ENCODE measurements around the gene OSBPL7. TPM values are rescaled to one million over a fixed set of nuclear protein-coding genes. Genes with fewer than 3 reads are reported as not detected.

OSBPL7 gene
- total and polyA plus RNA-seq, 2 of the 13 experiments (the other 11 are each of a cell fraction or from before 2014, with no cell fraction given) = 4.7 to 6.6 TPM

DNA sequence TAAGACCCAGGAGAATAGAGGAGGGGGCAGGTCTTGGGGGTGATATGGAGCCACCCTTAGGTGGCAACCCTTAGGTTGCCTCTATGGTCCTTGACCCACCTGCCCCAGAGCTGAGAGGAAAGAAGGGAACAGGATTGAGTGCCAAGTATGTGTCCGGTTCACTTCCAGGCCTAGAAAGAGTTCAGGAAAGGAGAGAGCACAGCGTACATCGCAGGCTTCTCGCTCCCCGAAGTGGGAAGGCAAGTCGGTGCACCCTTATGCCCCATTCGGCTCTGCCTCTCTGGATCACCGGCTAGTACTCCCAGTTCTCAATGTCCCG is 28.7 kb upstream of the OSBPL7 start:
- no peaks in the 10 kb centered on the region for H4K20me1 ChIP-seq (ENCODE audit: insufficient read depth, low read length)
- ATAC-seq (peak; percentile 14; the same call in 2 of the 3 replicates), FAIRE-seq (no peak), DNase-seq (ENCODE audit: low spot score) (no peak)
- H3K4me3 ChIP-seq (replicated peaks in 1 of 3; ENCODE audit: insufficient read depth in 1 of 3, low read depth in 2 of 3, low read length in 3 of 3) = peak overlapping the region; percentile 44 to 74 (median 54)
- peak overlapping the region; percentile 39; the same call in 1 of the 2 replicates for H3K9ac ChIP-seq (ENCODE audit: insufficient read depth, low read depth, low read length)
- peaks cover 19 to 66% of the 10 kb centered on the region in 2 experiments for H3K27me3 ChIP-seq (ENCODE audit: control insufficient read depth in 1 of 2, insufficient read depth in 2 of 2, low read length in 2 of 2)
- no peaks in the 10 kb centered on the region for H3K36me3 ChIP-seq (replicated peaks in 1 of 2; ENCODE audit: control insufficient read depth in 1 of 2, insufficient read depth in 2 of 2, low read length in 2 of 2)
- peaks cover 12% of the 10 kb centered on the region for H3K4me1 ChIP-seq (ENCODE audit: insufficient read depth, low read length)
- intact Hi-C loops (cut with micrococcal nuclease; ENCODE audit: unreplicated experiment) = no loop called here
- H3K4me2 ChIP-seq (ENCODE audit: low read depth, low read length) = peak overlapping the region; percentile 91
- CTCF ChIA-PET (ENCODE audit: low intra/inter-chr PET ratio, low total read pairs) = interaction anchor here (1.3 kb wide), 1 partner anchor 39 kb away, joined by 4 read pairs; no protein-coding TSS in a partner anchor
- H3K27ac ChIP-seq (ENCODE audit: extremely low read length, insufficient read depth, low read length) = no peak overlapping the region
- BruUV-seq (replicated peaks) = no TSS peak
- 6% methylated on average over 9 of the region's 9 CpGs for WGBS (ENCODE audit: low lambda C conversion rate)
- H3K79me2 ChIP-seq (ENCODE audit: insufficient read depth, low read length) = no peaks in the 10 kb centered on the region
- in situ Hi-C loops (cut with HindIII; ENCODE audit: extremely low pct_ligation_motif_present, low pct_unique_long_range_greater_than_20kb) = no loop called here
- H3K9me3 ChIP-seq (ENCODE audit: low read length) = no peaks in the 10 kb centered on the region
- POLR2A ChIA-PET = interaction anchor here (0.8 to 2.8 kb wide), 8 partner anchors 9 to 121 kb away, joined by 3 to 28 read pairs (median 6); partner anchors contain the start of genes CDK5RAP3, LRRC46, MRPL10 and PNPO
- H2AFZ ChIP-seq (ENCODE audit: low read length) = no peak overlapping the region
- TF ChIP-seq HNRNPH1 (optimal IDR thresholded peaks at IDR 0.05; ENCODE audit: low read depth, low read length) (no peak), ZSCAN30 (CRISPR knock-in tag; IDR thresholded peaks at IDR 0.05) (no peak), TBX2 (CRISPR knock-in tag; IDR thresholded peaks at IDR 0.05; ENCODE audit: borderline replicate concordance) (0 out of 2 replicates have a peak, but pooled peaks have one; percentile 14), KDM2A (CRISPR knock-in tag; IDR thresholded peaks at IDR 0.05; ENCODE audit: borderline replicate concordance, low read depth) (no peak), AKAP8 (CRISPR knock-in tag; IDR thresholded peaks at IDR 0.05) (0 out of 2 replicates have a peak, but pooled peaks have one; percentile 55), ZNF605 (CRISPR knock-in tag; IDR thresholded peaks at IDR 0.05) (peak; percentile 7; the same call in 1 of the 2 replicates), BRCA1 (CRISPR knock-in tag; IDR thresholded peaks at IDR 0.05) (no peak), EZH2 (conservative IDR thresholded peaks at IDR 0.05; ENCODE audit: low read depth, low read length) (peak; percentile 97), ZNF614 (CRISPR knock-in tag; IDR thresholded peaks at IDR 0.05; ENCODE audit: borderline replicate concordance) (no peak), GFI1 (CRISPR knock-in tag; IDR thresholded peaks at IDR 0.05; ENCODE audit: borderline replicate concordance) (no peak), ZNF253 (CRISPR knock-in tag; IDR thresholded peaks at IDR 0.05; ENCODE audit: borderline replicate concordance) (no peak), ZNF775 (CRISPR knock-in tag; IDR thresholded peaks at IDR 0.05; ENCODE audit: borderline replicate concordance) (no peak), ZKSCAN8 (CRISPR knock-in tag; IDR thresholded peaks at IDR 0.05; ENCODE audit: borderline replicate concordance) (no peak), ZNF260 (CRISPR knock-in tag; IDR thresholded peaks at IDR 0.05; ENCODE audit: borderline replicate concordance, low read depth) (no peak), MAZ (IDR thresholded peaks at IDR 0.05; ENCODE audit: borderline replicate concordance, low read depth, low read length) (no peak), MAZ (CRISPR knock-in tag; IDR thresholded peaks at IDR 0.05; ENCODE audit: low read depth) (no peak), ZNF740 (CRISPR knock-in tag; IDR thresholded peaks at IDR 0.05) (0 out of 2 replicates have a peak, but pooled peaks have one; percentile 11), ZNF737 (CRISPR knock-in tag; IDR thresholded peaks at IDR 0.05; ENCODE audit: borderline replicate concordance) (0 out of 2 replicates have a peak, but pooled peaks have one; percentile 44), TEAD2 (CRISPR knock-in tag; IDR thresholded peaks at IDR 0.05) (no peak), ZNF264 (CRISPR knock-in tag; IDR thresholded peaks at IDR 0.05) (0 out of 2 replicates have a peak, but pooled peaks have one; percentile 4), RBFOX2 (IDR thresholded peaks at IDR 0.05; ENCODE audit: low read depth, low read length) (no peak), ZNF878 (CRISPR knock-in tag; IDR thresholded peaks at IDR 0.05) (no peak)
- TF ChIP-seq, protein P1, sequence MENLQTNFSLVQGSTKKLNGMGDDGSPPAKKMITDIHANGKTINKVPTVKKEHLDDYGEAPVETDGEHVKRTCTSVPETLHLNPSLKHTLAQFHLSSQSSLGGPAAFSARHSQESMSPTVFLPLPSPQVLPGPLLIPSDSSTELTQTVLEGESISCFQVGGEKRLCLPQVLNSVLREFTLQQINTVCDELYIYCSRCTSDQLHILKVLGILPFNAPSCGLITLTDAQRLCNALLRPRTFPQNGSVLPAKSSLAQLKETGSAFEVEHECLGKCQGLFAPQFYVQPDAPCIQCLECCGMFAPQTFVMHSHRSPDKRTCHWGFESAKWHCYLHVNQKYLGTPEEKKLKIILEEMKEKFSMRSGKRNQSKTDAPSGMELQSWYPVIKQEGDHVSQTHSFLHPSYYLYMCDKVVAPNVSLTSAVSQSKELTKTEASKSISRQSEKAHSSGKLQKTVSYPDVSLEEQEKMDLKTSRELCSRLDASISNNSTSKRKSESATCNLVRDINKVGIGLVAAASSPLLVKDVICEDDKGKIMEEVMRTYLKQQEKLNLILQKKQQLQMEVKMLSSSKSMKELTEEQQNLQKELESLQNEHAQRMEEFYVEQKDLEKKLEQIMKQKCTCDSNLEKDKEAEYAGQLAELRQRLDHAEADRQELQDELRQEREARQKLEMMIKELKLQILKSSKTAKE (CRISPR knock-in tag; IDR thresholded peaks at IDR 0.05; ENCODE audit: borderline replicate concordance) = no peak

All from HepG2 (cell line).